ENCODE data around the gene LFNG.

The LFNG gene

DNA sequence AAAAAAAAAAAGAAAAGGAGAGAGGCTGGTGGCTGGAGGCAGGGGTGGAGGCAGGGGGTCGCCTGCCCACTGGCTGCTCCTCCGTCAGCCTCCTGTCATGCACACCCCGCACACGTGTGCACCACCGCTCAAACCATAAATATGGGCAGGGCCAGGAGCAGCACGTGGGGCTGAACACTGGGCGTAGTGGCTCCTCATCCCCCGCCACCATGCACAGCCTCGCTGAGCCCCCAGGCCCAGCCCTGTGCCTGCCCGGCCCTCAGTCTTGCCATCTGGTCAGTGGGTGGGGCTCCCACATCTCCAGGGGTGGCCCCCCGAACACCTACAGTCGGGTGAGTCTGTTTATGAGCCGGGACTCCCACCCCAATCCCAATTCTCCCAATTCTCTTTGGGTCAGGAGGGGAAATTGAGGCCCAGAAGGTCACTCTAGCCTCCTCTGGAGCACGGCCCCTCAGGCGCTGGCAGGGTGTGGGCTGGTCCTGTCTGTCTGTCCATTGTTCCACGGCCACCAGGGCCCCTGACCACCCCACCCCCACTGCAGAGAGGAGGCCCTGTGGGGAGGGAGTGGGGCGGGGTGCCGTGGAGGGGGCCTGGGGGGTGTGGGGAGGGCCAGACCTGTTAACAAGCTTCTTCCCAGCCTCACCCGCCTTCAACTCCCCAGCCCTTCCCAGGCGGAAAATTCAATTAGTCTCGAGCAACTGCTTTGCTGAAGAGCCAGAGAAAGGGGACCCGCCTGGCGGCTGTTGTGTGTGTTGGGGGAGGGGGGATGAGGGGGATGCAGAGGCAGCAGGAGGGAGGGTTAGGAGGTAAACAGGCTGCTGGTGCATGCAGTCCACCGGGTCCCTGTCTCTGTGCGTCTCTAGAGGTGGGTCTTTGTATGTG lies 23.9 kb upstream of the LFNG start:
- H3K4me3 ChIP-seq (ENCODE audit: low read depth in 1 of 5, low read length in 5 of 5): no peak overlapping the region
- no peaks in the 10 kb centered on the region for H3K36me3 ChIP-seq (ENCODE audit: control insufficient read depth in 5 of 5, insufficient read depth in 5 of 5, low read length in 5 of 5)
- H3K9ac ChIP-seq (ENCODE audit: low read length in 5 of 5): no peak overlapping the region
- peaks cover 7 to 43% (median 39%) of the 10 kb centered on the region in 5 donors for H3K4me1 ChIP-seq (ENCODE audit: control insufficient read depth in 5 of 5, insufficient read depth in 5 of 5, low read length in 5 of 5)
- no peak overlapping the region for H3K27ac ChIP-seq (ENCODE audit: low read depth, low read length)
- no peaks in the 10 kb centered on the region for H3K27me3 ChIP-seq (ENCODE audit: control insufficient read depth in 5 of 5, insufficient read depth in 4 of 5, low read length in 5 of 5)
- H3K9me3 ChIP-seq (ENCODE audit: control insufficient read depth in 5 of 5, low read length in 5 of 5): no peaks in the 10 kb centered on the region

GRCh38 chr7:2496375-2496774 lies 23.2 kb upstream of the LFNG start:
- peaks cover 7 to 42% (median 36%) of the 10 kb centered on the region in 5 donors for H3K4me1 ChIP-seq (ENCODE audit: control insufficient read depth in 5 of 5, insufficient read depth in 5 of 5, low read length in 5 of 5)
- no peak overlapping the region for H3K4me3 ChIP-seq (ENCODE audit: low read depth in 1 of 5, low read length in 5 of 5)
- H3K27me3 ChIP-seq (ENCODE audit: control insufficient read depth in 5 of 5, insufficient read depth in 4 of 5, low read length in 5 of 5): no peaks in the 10 kb centered on the region
- no peak overlapping the region for H3K9ac ChIP-seq (ENCODE audit: low read length in 5 of 5)
- H3K36me3 ChIP-seq (ENCODE audit: control insufficient read depth in 5 of 5, insufficient read depth in 5 of 5, low read length in 5 of 5): no peaks in the 10 kb centered on the region
- H3K9me3 ChIP-seq (ENCODE audit: control insufficient read depth in 5 of 5, low read length in 5 of 5): no peaks in the 10 kb centered on the region
- H3K27ac ChIP-seq (ENCODE audit: low read depth, low read length): no peak overlapping the region

GRCh38 chr7:2497065-2497464 lies 22.5 kb upstream of the LFNG start:
- Histone ChIP-seq H3K4me3 (ENCODE audit: low read depth in 1 of 5, low read length in 5 of 5) (no peak overlapping the region), H3K9me3 (ENCODE audit: control insufficient read depth in 5 of 5, low read length in 5 of 5) (no peaks in the 10 kb centered on the region), H3K36me3 (ENCODE audit: control insufficient read depth in 5 of 5, insufficient read depth in 5 of 5, low read length in 5 of 5) (no peaks in the 10 kb centered on the region), H3K9ac (ENCODE audit: low read length in 5 of 5) (no peak overlapping the region), H3K27me3 (ENCODE audit: control insufficient read depth in 5 of 5, insufficient read depth in 4 of 5, low read length in 5 of 5) (no peaks in the 10 kb centered on the region), H3K27ac (ENCODE audit: low read depth, low read length) (no peak overlapping the region), H3K4me1 (ENCODE audit: control insufficient read depth in 5 of 5, insufficient read depth in 5 of 5, low read length in 5 of 5) (peaks cover 7 to 42% (median 36%) of the 10 kb centered on the region in 5 donors)

GRCh38 chr7:2497500-2498336 lies 21.9 kb upstream of the LFNG start:
- H3K36me3 ChIP-seq (ENCODE audit: control insufficient read depth in 5 of 5, insufficient read depth in 5 of 5, low read length in 5 of 5): no peaks in the 10 kb centered on the region
- H3K4me1 ChIP-seq (ENCODE audit: control insufficient read depth in 5 of 5, insufficient read depth in 5 of 5, low read length in 5 of 5): peaks cover 7 to 41% (median 34%) of the 10 kb centered on the region in 5 donors
- no peak overlapping the region for H3K27ac ChIP-seq (ENCODE audit: low read depth, low read length)
- no peak overlapping the region for H3K9ac ChIP-seq (ENCODE audit: low read length in 5 of 5)
- no peak overlapping the region for H3K4me3 ChIP-seq (ENCODE audit: low read depth in 1 of 5, low read length in 5 of 5)
- no peaks in the 10 kb centered on the region for H3K27me3 ChIP-seq (ENCODE audit: control insufficient read depth in 5 of 5, insufficient read depth in 4 of 5, low read length in 5 of 5)
- H3K9me3 ChIP-seq (ENCODE audit: control insufficient read depth in 5 of 5, low read length in 5 of 5): no peaks in the 10 kb centered on the region

- Histone ChIP-seq H3K9ac (ENCODE audit: low read length in 5 of 5) (peak overlapping the region in 1 of 5 donors; percentile 36), H3K9me3 (ENCODE audit: control insufficient read depth in 5 of 5, low read length in 5 of 5) (no peaks in the 10 kb centered on the region), H3K4me3 (ENCODE audit: low read depth in 1 of 5, low read length in 5 of 5) (no peak overlapping the region), H3K4me1 (ENCODE audit: control insufficient read depth in 5 of 5, insufficient read depth in 5 of 5, low read length in 5 of 5) (peaks cover 5 to 41% (median 34%) of the 10 kb centered on the region in 5 donors), H3K36me3 (ENCODE audit: control insufficient read depth in 5 of 5, insufficient read depth in 5 of 5, low read length in 5 of 5) (no peaks in the 10 kb centered on the region), H3K27me3 (ENCODE audit: control insufficient read depth in 5 of 5, insufficient read depth in 4 of 5, low read length in 5 of 5) (no peaks in the 10 kb centered on the region), H3K27ac (ENCODE audit: low read depth, low read length) (no peak overlapping the region)
Observed at GRCh38 chr7:2498708-2499107, 20.9 kb upstream of the LFNG start.

DNA sequence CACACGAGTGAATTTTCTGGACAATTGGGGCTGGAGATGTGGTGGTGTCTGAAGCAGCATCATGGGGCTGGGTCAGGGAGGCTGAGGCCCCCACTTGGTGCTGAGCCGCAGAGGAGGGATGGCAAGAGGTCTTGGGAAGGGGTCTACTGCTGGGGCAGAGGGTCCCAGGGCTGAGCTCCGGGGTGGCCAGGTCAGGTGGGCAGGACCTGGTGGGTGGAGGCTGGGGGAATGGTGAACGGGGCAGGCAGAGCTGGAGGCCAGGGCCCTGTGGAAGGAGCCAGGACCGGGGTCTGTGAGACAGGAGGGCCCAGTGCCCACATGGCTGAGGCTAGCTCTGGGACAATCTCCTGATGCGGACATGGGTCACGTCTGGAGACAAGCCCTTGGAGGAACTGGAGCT lies 20.4 kb upstream of the LFNG start:
- H3K27me3 ChIP-seq (ENCODE audit: control insufficient read depth in 5 of 5, insufficient read depth in 4 of 5, low read length in 5 of 5): no peaks in the 10 kb centered on the region
- no peak overlapping the region for H3K27ac ChIP-seq (ENCODE audit: low read depth, low read length)
- H3K36me3 ChIP-seq (ENCODE audit: control insufficient read depth in 5 of 5, insufficient read depth in 5 of 5, low read length in 5 of 5): no peaks in the 10 kb centered on the region
- peaks cover 5 to 39% (median 29%) of the 10 kb centered on the region in 5 donors for H3K4me1 ChIP-seq (ENCODE audit: control insufficient read depth in 5 of 5, insufficient read depth in 5 of 5, low read length in 5 of 5)
- no peak overlapping the region for H3K9ac ChIP-seq (ENCODE audit: low read length in 5 of 5)
- H3K9me3 ChIP-seq (ENCODE audit: control insufficient read depth in 5 of 5, low read length in 5 of 5): no peaks in the 10 kb centered on the region
- H3K4me3 ChIP-seq (ENCODE audit: low read depth in 1 of 5, low read length in 5 of 5): no peak overlapping the region

DNA sequence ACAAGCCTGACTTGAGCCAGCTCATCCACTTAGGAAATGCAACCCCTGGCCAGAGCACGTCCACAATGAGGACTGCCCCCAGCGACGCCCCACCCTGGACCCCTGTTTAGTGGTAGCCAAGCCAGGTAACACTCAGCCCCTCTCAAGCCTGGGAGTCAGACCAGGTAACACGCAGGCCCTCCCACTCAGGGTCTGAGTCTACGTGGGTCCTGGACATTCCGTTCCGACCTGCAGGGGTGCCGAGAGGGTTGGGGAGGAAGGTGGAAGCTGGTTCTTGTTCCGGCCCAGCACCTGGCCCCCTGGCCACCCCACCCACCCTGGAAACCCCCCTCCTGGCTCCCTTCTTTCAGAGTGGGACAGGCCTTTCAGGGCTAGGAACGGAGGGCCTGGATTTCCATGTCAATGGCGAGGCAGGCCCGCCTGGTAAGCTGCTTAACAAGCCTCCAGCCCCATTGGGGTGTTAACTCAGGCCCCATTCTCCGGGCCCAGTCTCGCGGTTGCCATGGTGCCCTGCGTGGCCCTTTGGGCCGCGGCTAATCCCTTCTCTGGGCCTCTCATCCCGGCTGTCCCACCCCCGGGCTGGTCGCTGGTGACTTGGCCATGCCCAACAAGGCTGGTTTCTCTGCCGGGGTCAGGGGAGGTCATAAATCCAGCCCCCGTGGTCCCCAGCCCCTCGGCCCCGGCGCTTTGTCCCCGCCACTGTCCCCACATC lies 19.7 kb upstream of the LFNG start:
- no peaks in the 10 kb centered on the region for H3K36me3 ChIP-seq (ENCODE audit: control insufficient read depth in 5 of 5, insufficient read depth in 5 of 5, low read length in 5 of 5)
- no peak overlapping the region for H3K27ac ChIP-seq (ENCODE audit: low read depth, low read length)
- no peak overlapping the region for H3K9ac ChIP-seq (ENCODE audit: low read length in 5 of 5)
- no peaks in the 10 kb centered on the region for H3K27me3 ChIP-seq (ENCODE audit: control insufficient read depth in 5 of 5, insufficient read depth in 4 of 5, low read length in 5 of 5)
- H3K4me3 ChIP-seq (ENCODE audit: low read depth in 1 of 5, low read length in 5 of 5): no peak overlapping the region
- peaks cover 2 to 32% (median 22%) of the 10 kb centered on the region in 5 donors for H3K4me1 ChIP-seq (ENCODE audit: control insufficient read depth in 5 of 5, insufficient read depth in 5 of 5, low read length in 5 of 5)
- H3K9me3 ChIP-seq (ENCODE audit: control insufficient read depth in 5 of 5, low read length in 5 of 5): no peaks in the 10 kb centered on the region

DNA sequence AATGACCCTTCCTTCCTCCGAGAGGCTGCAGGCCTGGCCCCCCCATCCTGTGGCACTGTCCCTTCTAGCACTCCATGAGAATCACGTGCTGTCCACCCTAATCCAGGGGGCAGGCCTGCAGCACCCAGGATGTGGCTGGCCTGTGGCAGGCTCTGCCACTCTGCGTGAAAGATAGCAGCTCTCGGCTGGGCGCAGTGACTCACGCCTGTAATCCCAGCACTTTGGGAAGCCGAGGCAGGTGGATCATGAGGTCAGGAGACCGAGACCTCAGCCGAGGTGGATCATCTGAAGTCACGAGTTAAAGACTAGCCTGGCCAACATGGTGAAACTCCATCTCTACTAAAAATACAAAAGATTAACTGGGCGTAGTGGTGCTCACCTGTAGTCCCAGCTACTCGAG lies 18.9 kb upstream of the LFNG start:
- H3K9ac ChIP-seq (ENCODE audit: low read length in 5 of 5): no peak overlapping the region

DNA sequence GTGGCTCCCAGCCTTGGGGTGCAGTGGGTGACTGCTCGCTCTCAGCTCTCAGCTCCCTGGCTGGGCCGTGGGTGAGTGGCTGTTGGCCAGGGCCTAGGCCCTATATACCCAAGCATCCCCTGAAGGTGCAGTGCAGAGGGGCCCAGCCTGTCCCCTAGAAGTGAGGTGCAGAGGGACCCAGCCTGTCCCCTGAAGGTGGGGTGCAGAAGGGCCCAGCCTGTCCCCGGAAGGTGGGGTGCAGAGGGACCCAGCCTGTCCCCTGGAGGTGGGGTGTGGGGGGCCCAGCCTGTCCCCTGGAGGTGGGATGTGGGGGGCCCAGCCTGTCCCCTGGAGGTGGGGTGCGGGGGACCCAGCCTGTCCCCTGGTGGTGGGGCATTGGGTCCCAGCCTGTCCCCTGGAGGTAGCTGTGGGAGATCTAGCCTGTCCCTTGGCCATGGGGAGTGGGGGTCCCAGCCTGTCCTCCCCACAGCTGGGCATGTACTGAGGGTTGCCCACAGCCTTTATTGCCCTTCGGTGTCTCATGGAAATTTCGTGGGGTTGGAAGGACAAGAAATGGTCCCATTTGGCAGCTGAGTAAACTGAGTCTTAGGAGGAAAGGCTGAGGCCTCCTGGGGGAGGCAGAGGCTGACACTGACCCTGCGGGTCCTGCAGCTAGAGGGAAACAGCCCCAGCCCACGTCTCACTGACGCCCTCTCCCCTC lies 17.5 kb upstream of the LFNG start:
- peaks cover 2 to 32% (median 22%) of the 10 kb centered on the region in 5 donors for H3K4me1 ChIP-seq (ENCODE audit: control insufficient read depth in 5 of 5, insufficient read depth in 5 of 5, low read length in 5 of 5)

More for the DNA sequence above, 18.9 kb upstream of the LFNG start:
- Histone ChIP-seq H3K4me3 (ENCODE audit: low read depth in 1 of 5, low read length in 5 of 5) (no peak overlapping the region), H3K27ac (ENCODE audit: low read depth, low read length) (no peak overlapping the region), H3K4me1 (ENCODE audit: control insufficient read depth in 5 of 5, insufficient read depth in 5 of 5, low read length in 5 of 5) (peaks cover 2 to 32% (median 22%) of the 10 kb centered on the region in 5 donors), H3K27me3 (ENCODE audit: control insufficient read depth in 5 of 5, insufficient read depth in 4 of 5, low read length in 5 of 5) (no peaks in the 10 kb centered on the region), H3K36me3 (ENCODE audit: control insufficient read depth in 5 of 5, insufficient read depth in 5 of 5, low read length in 5 of 5) (no peaks in the 10 kb centered on the region), H3K9me3 (ENCODE audit: control insufficient read depth in 5 of 5, low read length in 5 of 5) (no peaks in the 10 kb centered on the region)

More for the DNA sequence above, 17.5 kb upstream of the LFNG start:
- no peak overlapping the region for H3K27ac ChIP-seq (ENCODE audit: low read depth, low read length)
- no peaks in the 10 kb centered on the region for H3K36me3 ChIP-seq (ENCODE audit: control insufficient read depth in 5 of 5, insufficient read depth in 5 of 5, low read length in 5 of 5)
- H3K4me3 ChIP-seq (ENCODE audit: low read depth in 1 of 5, low read length in 5 of 5): no peak overlapping the region
- H3K27me3 ChIP-seq (ENCODE audit: control insufficient read depth in 5 of 5, insufficient read depth in 4 of 5, low read length in 5 of 5): no peaks in the 10 kb centered on the region
- H3K9ac ChIP-seq (ENCODE audit: low read length in 5 of 5): no peak overlapping the region
- H3K9me3 ChIP-seq (ENCODE audit: control insufficient read depth in 5 of 5, low read length in 5 of 5): no peaks in the 10 kb centered on the region
